Stimulated activated CD8-positive, alpha-beta memory T cell treated with anti-CD3 and anti-CD28 coated beads, Interleukin-12 subunit alpha, Interleukin-12 subunit beta, amount 100 ng/mL, for 4 hours (primary cell): ENCODE results near the gene ST8SIA6.
"Not testable (repeated sequence)": the region's sequence is repeated elsewhere in the genome, so short reads cannot be mapped to it uniquely, and the experiment has no call there.

Experiments used
- DNase-seq: peaks from one replicate; pipeline ENCODE4 v3.0.0-alpha.2; 2020; ENCODE audit warnings: low read depth

The ST8SIA6 gene

GRCh38 chr10:17344206-17344605, 110.2 kb downstream of the ST8SIA6 start:
- DNase-seq: no peak

GRCh38 chr10:17343118-17343517, 111.3 kb downstream of the ST8SIA6 start:
- no peak for DNase-seq

GRCh38 chr10:17340144-17340829, 114.1 kb downstream of the ST8SIA6 start:
- no peak for DNase-seq

- no peak for DNase-seq
Measured at GRCh38 chr10:17335065-17335464, 119.3 kb downstream of the ST8SIA6 start.

GRCh38 chr10:17330501-17330900, 123.9 kb downstream of the ST8SIA6 start:
- no peak for DNase-seq

GRCh38 chr10:17326377-17326776, 128.0 kb downstream of the ST8SIA6 start:
- DNase-seq: no peak

GRCh38 chr10:17321957-17322356, 132.4 kb downstream of the ST8SIA6 start:
- not testable (repeated sequence) for DNase-seq

GRCh38 chr10:17316488-17317170, 137.8 kb downstream of the ST8SIA6 start:
- no peak for DNase-seq

- no peak for DNase-seq
Measured at GRCh38 chr10:17309435-17309834, 145.0 kb downstream of the ST8SIA6 start.

GRCh38 chr10:17307123-17307522, 147.3 kb downstream of the ST8SIA6 start:
- no peak for DNase-seq

GRCh38 chr10:17292375-17292774, 162.0 kb downstream of the ST8SIA6 start:
- DNase-seq: no peak

- no peak for DNase-seq
Measured at GRCh38 chr10:17290226-17290625, 164.2 kb downstream of the ST8SIA6 start.

GRCh38 chr10:17289763-17290162, 164.6 kb downstream of the ST8SIA6 start:
- no peak for DNase-seq

GRCh38 chr10:17286562-17287550, 167.5 kb downstream of the ST8SIA6 start:
- DNase-seq: no peak

GRCh38 chr10:17282311-17282710, 172.1 kb downstream of the ST8SIA6 start:
- DNase-seq: no peak

- DNase-seq: no peak
Measured at GRCh38 chr10:17278607-17279240, 175.7 kb downstream of the ST8SIA6 start.

- no peak for DNase-seq
Measured at GRCh38 chr10:17276756-17277424, 177.5 kb downstream of the ST8SIA6 start.

- DNase-seq: no peak
Measured at GRCh38 chr10:17273403-17273802, 181.0 kb downstream of the ST8SIA6 start.

- no peak for DNase-seq
Measured at GRCh38 chr10:17272648-17273047, 181.7 kb downstream of the ST8SIA6 start.
